Neuronal stem cell (in vitro differentiated cells): ENCODE results near the gene GPR161.

ENCODE experiments used
- DNase-seq: peaks from one replicate; pipeline ENCODE4 v3.0.0-alpha.2; 2013; ENCODE audit warnings: low spot score
- H2AFZ ChIP-seq: one replicate; pipeline ENCODE4 v1.6.1; 2013; ENCODE audit warnings: mild to moderate bottlenecking, low read length, inconsistent platforms
- H2AK5ac ChIP-seq: 2 replicates; pipeline ENCODE4 v1.6.1; 2013; ENCODE audit warnings: low read depth, mild to moderate bottlenecking, inconsistent platforms, low read length, moderate library complexity, mixed read lengths
- H2BK120ac ChIP-seq: 2 replicates; pipeline ENCODE4 v1.6.1; 2013; ENCODE audit warnings: low read depth, mild to moderate bottlenecking, inconsistent platforms, low read length, moderate library complexity, mixed read lengths
- H2BK12ac ChIP-seq: one replicate; pipeline ENCODE4 v1.6.1; 2013; ENCODE audit warnings: low read length, inconsistent platforms
- H2BK15ac ChIP-seq: 2 replicates; pipeline ENCODE4 v1.6.1; 2013; ENCODE audit warnings: mild to moderate bottlenecking, low read length, inconsistent platforms, mixed read lengths
- H2BK5ac ChIP-seq: one replicate; pipeline ENCODE4 v1.6.1; 2013; ENCODE audit warnings: inconsistent platforms, mild to moderate bottlenecking, low read length, moderate library complexity
- H3K14ac ChIP-seq: one replicate; pipeline ENCODE4 v1.6.1; 2013; ENCODE audit warnings: low read length, inconsistent platforms
- H3K18ac ChIP-seq: 2 replicates; pipeline ENCODE4 v1.6.1; 2013; ENCODE audit warnings: low read length, inconsistent platforms
- H3K23ac ChIP-seq: 2 replicates; pipeline ENCODE4 v1.6.1; 2013; ENCODE audit warnings: low read depth, mild to moderate bottlenecking, mixed read lengths, low read length, inconsistent platforms; ENCODE audit not compliant: poor library complexity
- H3K27ac ChIP-seq: replicated peaks from 3 replicates; pipeline ENCODE4 v1.5.1; 2013; ENCODE audit warnings: low read length, inconsistent platforms
- H3K27me3 ChIP-seq, 3 experiments: 2 replicates each; pipeline ENCODE4 v1.6.1; 2013; ENCODE audit warnings: low read length in 3 of 3, mild to moderate bottlenecking in 2 of 3, inconsistent platforms in 1 of 3, low read depth in 1 of 3, mixed read lengths in 1 of 3, moderate library complexity in 1 of 3; ENCODE audit not compliant: control insufficient read depth in 3 of 3, insufficient read depth in 3 of 3
- H3K36me3 ChIP-seq, 2 donors: replicated peaks in 1 of 2; 2 replicates each; pipeline ENCODE4 v1.6.1; 2013; ENCODE audit warnings: low read length in 2 of 2; ENCODE audit not compliant: control insufficient read depth in 2 of 2, insufficient read depth in 2 of 2
- H3K4ac ChIP-seq: 2 replicates; pipeline ENCODE4 v1.6.1; 2013; ENCODE audit warnings: inconsistent platforms, mild to moderate bottlenecking, low read length, moderate library complexity
- H3K4me1 ChIP-seq, 2 donors: 1 replicate in 1 of 2; 2 replicates in 1 of 2; pipeline ENCODE4 v1.6.1; 2013; ENCODE audit warnings: low read length in 2 of 2, low read depth in 1 of 2; ENCODE audit not compliant: control insufficient read depth in 2 of 2, insufficient read depth in 1 of 2
- H3K4me2 ChIP-seq: one replicate; pipeline ENCODE4 v1.6.1; 2013; ENCODE audit warnings: mild to moderate bottlenecking, low read length, inconsistent platforms; ENCODE audit not compliant: insufficient read depth, poor library complexity, severe bottlenecking
- H3K4me3 ChIP-seq, 2 donors: 2 replicates each; pipeline ENCODE4 v1.5.1; 2013; ENCODE audit warnings: low read length in 2 of 2, mild to moderate bottlenecking in 2 of 2, inconsistent platforms in 1 of 2, moderate library complexity in 1 of 2
- H3K79me1 ChIP-seq: one replicate; pipeline ENCODE4 v1.6.1; 2013; ENCODE audit warnings: low read depth, mild to moderate bottlenecking, inconsistent platforms, low read length, moderate library complexity
- H3K9ac ChIP-seq: one replicate; pipeline ENCODE4 v1.6.1; 2013; ENCODE audit warnings: mild to moderate bottlenecking, low read depth, low read length, inconsistent platforms; ENCODE audit not compliant: poor library complexity
- H3K9me3 ChIP-seq, 2 donors: replicated peaks in 1 of 2; 2 replicates each; pipeline versions ENCODE3 to v1.6.1; 2013; ENCODE audit warnings: low read length in 2 of 2, mild to moderate bottlenecking in 2 of 2, inconsistent platforms in 1 of 2, low read depth in 1 of 2, mixed read lengths in 1 of 2, moderate library complexity in 1 of 2; ENCODE audit not compliant: control insufficient read depth in 2 of 2, insufficient read depth in 1 of 2
- H4K8ac ChIP-seq: one replicate; pipeline ENCODE4 v1.6.1; 2013; ENCODE audit warnings: low read depth, mild to moderate bottlenecking, inconsistent platforms, low read length, moderate library complexity
- H4K91ac ChIP-seq: one replicate; pipeline ENCODE4 v1.6.1; 2013; ENCODE audit warnings: low read length, low read depth, mild to moderate bottlenecking, inconsistent platforms; ENCODE audit not compliant: poor library complexity
- WGBS, 2 donors: extraction: QIAGEN DNeasy Blood & Tissue Kit; methylation state at CpG; one replicate each; pipeline ENCODE4 v1.1.7; 2013; ENCODE audit warnings: missing lambda C conversion rate in 2 of 2, mixed read lengths in 1 of 2; ENCODE audit not compliant: insufficient read length in 2 of 2, insufficient replicate concordance in 1 of 2; ENCODE audit errors: extremely low coverage in 2 of 2; 5-methylcytosine and 5-hydroxymethylcytosine counted together

Gene GPR161

DNA sequence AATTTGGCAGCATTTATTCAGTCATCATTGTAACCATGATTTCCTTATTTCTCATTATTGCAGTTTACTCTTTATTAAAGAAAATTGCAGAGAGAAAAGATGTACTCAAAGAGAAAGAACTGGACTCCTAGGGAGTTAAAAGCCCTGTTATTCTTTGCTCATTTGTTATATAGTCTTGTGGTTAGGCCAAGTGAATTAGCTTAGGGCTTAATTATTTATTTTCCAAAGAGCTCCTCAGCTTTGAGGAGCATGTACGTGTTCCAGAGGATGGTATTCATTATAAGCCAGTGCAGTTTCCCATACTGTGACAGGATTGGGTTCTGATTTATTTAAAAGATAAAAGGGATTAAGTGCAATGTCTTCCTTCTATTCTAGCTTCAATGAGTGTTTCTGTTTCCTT is 86.4 kb downstream of the GPR161 start:
- no CpG with 5 or more reads among the region's 1 CpG for WGBS, 2 donors
- Histone ChIP-seq H4K91ac (no peak overlapping the region), H3K79me1 (no peaks in the 10 kb centered on the region)

GRCh38 chr1:168045311-168045710 is 91.4 kb downstream of the GPR161 start:
- no peak overlapping the region for H4K91ac ChIP-seq
- H3K4me3 ChIP-seq: no peak overlapping the region
- no peak overlapping the region for H2AFZ ChIP-seq
- H2BK5ac ChIP-seq: no peak overlapping the region
- no peak overlapping the region for H3K9ac ChIP-seq
- H2BK12ac ChIP-seq: no peak overlapping the region
- no peaks in the 10 kb centered on the region for H3K4me1 ChIP-seq
- H3K4me2 ChIP-seq: no peak overlapping the region
- H2BK15ac ChIP-seq: no peak overlapping the region
- H4K8ac ChIP-seq: no peak overlapping the region
- no peaks in the 10 kb centered on the region for H3K79me1 ChIP-seq
- no peak overlapping the region for H2BK120ac ChIP-seq
- H3K18ac ChIP-seq: no peak overlapping the region
- H2AK5ac ChIP-seq: no peak overlapping the region
- H3K14ac ChIP-seq: no peak overlapping the region
- H3K27me3 ChIP-seq: no peaks in the 10 kb centered on the region
- H3K27ac ChIP-seq: no peak overlapping the region
- H3K9me3 ChIP-seq: peaks cover 0 to 7% of the 10 kb centered on the region in 2 donors
- no CpG with 5 or more reads among the region's 1 CpG for WGBS, 2 donors
- H3K4ac ChIP-seq: no peak overlapping the region
- peaks cover 5 to 27% of the 10 kb centered on the region in 2 donors for H3K36me3 ChIP-seq
- DNase-seq: no peak
- H3K23ac ChIP-seq: no peak overlapping the region

More for the DNA sequence above, 86.4 kb downstream of the GPR161 start:
- Histone ChIP-seq H2BK12ac (no peak overlapping the region), H3K27me3 (no peaks in the 10 kb centered on the region), H3K18ac (no peak overlapping the region), H3K14ac (no peak overlapping the region), H3K4me3 (no peak overlapping the region), H3K9me3 (no peaks in the 10 kb centered on the region), H3K36me3 (peaks cover 0 to 2% of the 10 kb centered on the region in 2 donors), H3K4me1 (no peaks in the 10 kb centered on the region), H3K4me2 (no peak overlapping the region), H2BK15ac (no peak overlapping the region), H3K27ac (no peak overlapping the region), H3K4ac (no peak overlapping the region), H2BK120ac (no peak overlapping the region), H2BK5ac (no peak overlapping the region), H2AFZ (no peak overlapping the region), H3K23ac (no peak overlapping the region), H2AK5ac (no peak overlapping the region), H4K8ac (no peak overlapping the region), H3K9ac (no peak overlapping the region)
- DNase-seq: no peak

DNA sequence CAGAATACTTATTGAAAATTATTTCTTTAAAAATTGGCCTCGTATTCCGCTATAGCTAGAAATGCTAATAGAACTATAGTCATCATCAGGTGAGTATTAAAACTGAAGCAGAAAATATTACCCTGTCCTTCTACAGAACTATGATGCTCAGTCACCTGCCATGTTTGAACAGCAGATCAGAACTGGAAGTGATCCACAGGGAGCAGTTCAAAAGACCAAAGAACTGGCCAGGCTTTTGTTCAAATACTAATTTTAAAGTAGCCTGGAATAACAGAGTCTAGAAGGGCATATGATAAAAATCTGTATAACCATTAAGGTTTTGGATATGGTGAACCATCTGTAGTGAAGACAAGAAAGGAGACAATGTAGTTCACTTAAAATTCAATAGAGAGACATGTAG is 94.4 kb downstream of the GPR161 start:
- Histone ChIP-seq H3K9ac (no peak overlapping the region), H3K18ac (no peak overlapping the region), H3K4me1 (no peaks in the 10 kb centered on the region), H3K36me3 (peaks cover 5 to 27% of the 10 kb centered on the region in 2 donors), H2AK5ac (no peak overlapping the region), H2BK12ac (no peak overlapping the region), H3K14ac (no peak overlapping the region), H3K23ac (no peak overlapping the region), H3K4ac (no peak overlapping the region), H3K4me2 (no peak overlapping the region), H2BK5ac (no peak overlapping the region), H3K9me3 (peaks cover 0 to 7% of the 10 kb centered on the region in 2 donors), H3K79me1 (no peaks in the 10 kb centered on the region), H3K4me3 (no peak overlapping the region), H3K27me3 (no peaks in the 10 kb centered on the region), H3K27ac (no peak overlapping the region), H4K8ac (no peak overlapping the region), H2BK120ac (no peak overlapping the region), H4K91ac (no peak overlapping the region), H2BK15ac (no peak overlapping the region), H2AFZ (no peak overlapping the region)
- DNase-seq: no peak
- WGBS, 2 donors: no CpG with 5 or more reads among the region's 2 CpGs

- Histone ChIP-seq H2AK5ac (no peak overlapping the region), H3K4ac (no peak overlapping the region), H3K36me3 (no peaks in the 10 kb centered on the region), H3K4me2 (no peak overlapping the region), H3K79me1 (no peaks in the 10 kb centered on the region), H3K23ac (no peak overlapping the region), H3K18ac (no peak overlapping the region), H2BK5ac (no peak overlapping the region), H4K8ac (no peak overlapping the region), H2BK15ac (no peak overlapping the region), H3K4me1 (no peaks in the 10 kb centered on the region), H3K27me3 (no peaks in the 10 kb centered on the region), H3K9me3 (peaks cover 0 to 2% of the 10 kb centered on the region in 2 donors), H3K14ac (no peak overlapping the region), H3K27ac (no peak overlapping the region), H3K4me3 (no peak overlapping the region), H3K9ac (no peak overlapping the region), H2BK120ac (no peak overlapping the region), H4K91ac (no peak overlapping the region), H2BK12ac (no peak overlapping the region), H2AFZ (no peak overlapping the region)
- DNase-seq: no peak
- no CpG with 5 or more reads among the region's 5 CpGs for whole genome bisulfite sequencing, 2 donors
Measured at GRCh38 chr1:168035345-168035744, 101.4 kb downstream of the GPR161 start.
